OCI-LY3 (cell line): Measurements from ENCODE around the gene APBB2.

Experiments used
- EZH2phosphoT487 ChIP-seq: fragments of 200-600 bp; shearing (Covaris generic); IDR thresholded peaks from 2 replicates; pipeline ENCODE4 v1.6.1; 2018; ENCODE audit warnings: antibody characterized with exemption, mixed run types, low read depth
- TF ChIP-seq, protein P1 (sequence below): fragments of 200-600, 300-600 bp; sonication (generic); IDR thresholded peaks from 2 replicates; pipeline ENCODE4 v1.5.1; 2014; ENCODE audit warnings: antibody characterized with exemption, low read length, low read depth

DNA sequence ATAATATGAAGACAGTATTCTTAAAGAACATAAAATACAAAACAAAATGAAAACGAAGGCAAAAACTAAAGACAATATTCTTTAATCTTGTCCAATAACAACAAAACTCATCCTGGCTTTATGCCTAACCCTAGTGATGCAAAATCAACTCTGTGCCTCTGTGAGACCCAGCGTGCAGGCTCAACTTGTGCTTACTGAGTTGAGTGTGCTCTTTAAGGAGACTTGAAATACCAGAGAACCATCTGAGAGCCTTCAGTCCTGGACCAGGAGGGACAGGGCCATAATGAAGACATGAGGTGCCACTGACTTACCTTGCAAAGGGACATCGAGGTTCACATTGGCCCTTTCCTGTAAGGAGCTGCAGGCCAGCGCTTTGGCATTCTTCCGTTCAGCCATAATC, 387.5 kb downstream of the APBB2 start:
- TF ChIP-seq, protein P1, sequence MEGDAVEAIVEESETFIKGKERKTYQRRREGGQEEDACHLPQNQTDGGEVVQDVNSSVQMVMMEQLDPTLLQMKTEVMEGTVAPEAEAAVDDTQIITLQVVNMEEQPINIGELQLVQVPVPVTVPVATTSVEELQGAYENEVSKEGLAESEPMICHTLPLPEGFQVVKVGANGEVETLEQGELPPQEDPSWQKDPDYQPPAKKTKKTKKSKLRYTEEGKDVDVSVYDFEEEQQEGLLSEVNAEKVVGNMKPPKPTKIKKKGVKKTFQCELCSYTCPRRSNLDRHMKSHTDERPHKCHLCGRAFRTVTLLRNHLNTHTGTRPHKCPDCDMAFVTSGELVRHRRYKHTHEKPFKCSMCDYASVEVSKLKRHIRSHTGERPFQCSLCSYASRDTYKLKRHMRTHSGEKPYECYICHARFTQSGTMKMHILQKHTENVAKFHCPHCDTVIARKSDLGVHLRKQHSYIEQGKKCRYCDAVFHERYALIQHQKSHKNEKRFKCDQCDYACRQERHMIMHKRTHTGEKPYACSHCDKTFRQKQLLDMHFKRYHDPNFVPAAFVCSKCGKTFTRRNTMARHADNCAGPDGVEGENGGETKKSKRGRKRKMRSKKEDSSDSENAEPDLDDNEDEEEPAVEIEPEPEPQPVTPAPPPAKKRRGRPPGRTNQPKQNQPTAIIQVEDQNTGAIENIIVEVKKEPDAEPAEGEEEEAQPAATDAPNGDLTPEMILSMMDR, result no peak
- TF ChIP-seq EZH2phosphoT487, result no peak
